ENCODE measurements around the gene ANKRD29.
"Not testable (repeated sequence)": the region's sequence is repeated elsewhere in the genome, so short reads cannot be mapped to it uniquely, and the experiment has no call there.

The ANKRD29 gene

DNA sequence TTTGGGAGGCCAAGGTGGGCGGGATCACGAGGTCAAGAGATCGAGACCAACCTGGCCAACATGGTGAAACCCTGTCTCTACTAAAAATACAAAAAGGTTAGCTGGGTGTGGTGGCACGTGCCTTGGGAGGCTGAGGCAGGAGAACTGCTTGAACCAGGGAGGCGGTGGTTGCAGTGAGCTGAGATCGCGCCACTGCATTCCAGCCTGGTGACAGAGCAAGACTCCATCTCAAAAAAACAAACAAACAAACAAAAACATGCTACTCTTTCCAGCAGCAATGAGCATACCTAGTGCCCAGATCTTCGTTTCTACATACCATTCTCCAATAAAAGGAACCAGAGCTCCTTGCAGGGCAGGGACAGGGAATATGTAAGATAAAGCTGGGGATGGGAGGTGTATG is 105.2 kb downstream of the ANKRD29 start:
- DNase-seq (ENCODE audit: low read depth, low spot score), result not testable (repeated sequence)

DNA sequence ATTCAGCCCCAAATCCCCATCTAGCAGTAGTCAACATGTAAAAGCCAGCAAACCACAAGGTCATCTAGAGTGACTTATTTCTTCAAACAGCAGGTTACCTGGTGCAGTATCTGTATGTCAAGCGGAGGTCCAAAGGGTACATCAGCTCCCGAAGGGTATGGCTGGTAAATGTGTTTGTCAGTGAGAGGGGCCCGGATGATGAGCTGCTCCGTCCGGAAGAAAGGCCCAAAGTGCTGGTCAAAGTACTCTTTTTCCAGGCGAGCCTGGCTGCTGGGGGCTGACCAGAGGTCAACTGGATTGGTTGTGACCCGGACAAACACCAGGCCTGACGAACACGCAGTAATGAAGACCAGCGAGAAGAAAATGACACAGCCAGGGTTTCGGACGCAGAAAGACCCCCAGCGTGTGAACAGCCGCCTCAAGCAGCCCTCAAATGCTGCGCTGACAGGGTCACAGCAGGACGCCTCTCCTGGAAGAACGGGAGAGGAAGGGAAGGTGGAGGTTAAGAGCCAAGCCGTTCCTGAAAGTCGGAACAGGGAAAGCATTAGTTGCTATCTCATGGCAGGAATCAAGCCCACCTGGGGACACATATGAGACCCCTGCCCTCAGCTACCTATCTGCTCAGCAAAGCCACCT is 106.4 kb downstream of the ANKRD29 start:
- DNase-seq (ENCODE audit: low read depth, low spot score), result no peak

DNA sequence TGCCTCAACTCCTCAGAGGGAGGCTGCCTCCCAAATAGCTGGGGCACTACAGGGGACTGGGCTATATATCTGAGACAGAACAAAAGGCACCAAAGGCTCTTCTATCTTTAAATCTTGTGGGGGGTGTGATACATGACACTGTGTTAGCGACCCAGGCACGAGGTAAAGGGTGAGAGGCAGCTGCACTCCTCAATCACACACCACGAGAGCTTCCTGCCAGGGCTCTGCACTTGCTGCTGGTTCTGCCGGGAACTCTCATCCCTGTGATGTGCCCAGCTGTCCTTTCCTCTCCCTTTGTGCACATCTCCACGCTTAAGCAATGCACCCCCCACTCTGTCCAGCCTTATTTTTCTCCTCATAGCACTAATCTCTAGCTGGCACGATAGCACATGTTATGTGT is 108.8 kb downstream of the ANKRD29 start:
- no peak for DNase-seq (ENCODE audit: low read depth, low spot score)

DNA sequence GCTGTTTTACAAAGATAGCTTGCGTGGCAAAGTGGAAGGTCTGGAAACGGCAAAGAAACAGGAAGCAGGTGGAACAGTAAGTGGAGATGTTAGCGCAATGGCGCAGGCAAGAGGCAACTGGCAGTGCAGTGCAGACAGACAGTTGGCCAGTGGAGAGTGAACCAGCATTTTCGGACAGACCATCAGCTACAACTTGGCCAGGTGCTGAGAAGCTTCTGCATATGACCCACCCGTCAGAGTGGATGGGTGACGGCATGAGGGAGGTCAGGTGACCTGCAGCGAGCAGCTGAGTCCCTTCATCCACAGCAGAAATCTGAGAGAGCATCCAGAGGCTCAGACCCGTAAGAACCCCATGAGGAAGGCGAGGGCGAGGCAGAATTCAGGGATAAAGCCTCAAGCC is 110.2 kb downstream of the ANKRD29 start:
- no peak for DNase-seq (ENCODE audit: low read depth, low spot score)

DNA sequence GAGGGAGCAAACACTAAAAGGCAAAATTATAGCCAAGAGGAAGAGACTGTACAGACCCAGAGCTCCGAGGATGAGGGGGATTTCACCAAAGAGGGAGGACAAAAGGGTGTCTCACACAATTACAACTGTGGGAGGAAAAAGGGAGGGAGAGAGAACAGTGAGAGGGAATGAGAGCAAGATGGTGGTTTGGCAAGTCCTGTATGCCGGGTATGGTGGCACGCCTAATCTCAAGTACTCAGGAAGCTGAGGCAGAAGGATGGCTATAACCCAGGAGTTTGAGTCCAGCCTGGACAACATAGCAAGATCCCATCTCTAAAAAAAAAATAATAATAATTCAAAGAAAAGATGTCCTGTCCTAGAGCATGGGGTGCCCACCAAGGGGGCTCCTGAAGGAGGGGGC is 110.7 kb downstream of the ANKRD29 start:
- DNase-seq (ENCODE audit: low read depth, low spot score), result no peak

DNA sequence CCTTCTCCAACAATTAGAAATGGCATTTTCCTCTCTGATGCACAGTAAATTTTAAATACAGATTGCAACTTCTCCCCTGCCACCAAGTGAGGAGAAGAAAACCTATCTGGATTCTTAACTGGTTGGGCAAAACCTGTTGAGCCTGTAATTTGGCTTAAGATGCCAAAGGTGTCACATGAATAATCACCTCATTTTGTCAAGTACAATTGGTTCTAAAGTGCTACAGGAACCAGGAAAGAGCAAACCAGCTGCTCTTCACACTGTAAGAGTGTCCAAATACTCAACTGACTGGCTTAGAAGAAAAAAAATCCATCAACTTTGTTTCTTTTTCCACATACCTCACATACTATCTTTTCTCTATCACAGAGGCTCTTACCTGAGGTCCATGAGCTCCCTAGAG is 111.8 kb downstream of the ANKRD29 start:
- no peak for DNase-seq (ENCODE audit: low read depth, low spot score)

Data from brain pericyte (primary cell).